H4 (cell line): ENCODE results near the gene EXOC3L1. TPM values are rescaled to one million over a fixed set of nuclear protein-coding genes. Genes with fewer than 3 reads are reported as not detected.

ENCODE experiments used
- DNase-seq: peaks from one replicate; pipeline ENCODE4 v3.0.0-alpha.2; 2015; ENCODE audit warnings: low spot score
- total RNA-seq: library from RNA; depleted of rRNA; stranded (reverse); fragments of >200 nt; shearing (Covaris generic); gene quantifications from 2 replicates; pipeline ENCODE4 v1.2.3, GENCODE V29; 2014; rRNA removed

EXOC3L1 gene
- total RNA-seq, 1 experiment from 2014 or later: not detected

GRCh38 chr16:67149276-67150046, 40.5 kb downstream of the EXOC3L1 start:
- no peak for DNase-seq

GRCh38 chr16:67148656-67149275, 41.2 kb downstream of the EXOC3L1 start:
- no peak for DNase-seq

GRCh38 chr16:67148221-67148620, 41.7 kb downstream of the EXOC3L1 start:
- no peak for DNase-seq

- DNase-seq: no peak
Measured at GRCh38 chr16:67147437-67148140, 42.3 kb downstream of the EXOC3L1 start.

GRCh38 chr16:67146523-67147357, 43.2 kb downstream of the EXOC3L1 start:
- DNase-seq: no peak

- no peak for DNase-seq
Measured at GRCh38 chr16:67145746-67146145, 44.2 kb downstream of the EXOC3L1 start.

- DNase-seq: no peak
Measured at GRCh38 chr16:67144943-67145342, 45.0 kb downstream of the EXOC3L1 start.

- DNase-seq: no peak
Measured at GRCh38 chr16:67142342-67142741, 47.6 kb downstream of the EXOC3L1 start.

- DNase-seq: no peak
Measured at GRCh38 chr16:67141391-67141790, 48.5 kb downstream of the EXOC3L1 start.

- no peak for DNase-seq
Measured at GRCh38 chr16:67137605-67138004, 52.3 kb downstream of the EXOC3L1 start.

Other genes starting within 250 kb of the EXOC3L1 start
- gene CES3, start 228.9 kb downstream of the EXOC3L1 start, total RNA-seq: 0.68 and 1.2 TPM in 2 replicates
- not detected in 2 replicates for gene CES4A, start 201.5 kb downstream of the EXOC3L1 start, total RNA-seq
- gene CBFB, start 161.0 kb downstream of the EXOC3L1 start, total RNA-seq: 68.0 and 81.0 TPM in 2 replicates
- gene PHAF1, start 80.2 kb downstream of the EXOC3L1 start, total RNA-seq: 13.8 and 14.8 TPM in 2 replicates
- gene B3GNT9, start 39.1 kb downstream of the EXOC3L1 start, total RNA-seq: 21.2 and 21.6 TPM in 2 replicates
- gene TRADD, start 30.2 kb downstream of the EXOC3L1 start, total RNA-seq: 13.6 and 17.9 TPM in 2 replicates
- gene FBXL8, start 30.2 kb downstream of the EXOC3L1 start, total RNA-seq: 1.3 and 3.3 TPM in 2 replicates
- 0.50 TPM in 1 of 2 replicates, not detected in the other for gene HSF4, start 25.4 kb downstream of the EXOC3L1 start, total RNA-seq
- 39.4 and 47.9 TPM in 2 replicates for gene NOL3, start 19.6 kb downstream of the EXOC3L1 start, total RNA-seq
- 3.5 and 4.5 TPM in 2 replicates for gene MATCAP1, start 6.2 kb downstream of the EXOC3L1 start, total RNA-seq
- 78.4 and 80.7 TPM in 2 replicates for gene E2F4, start 2.0 kb upstream of the EXOC3L1 start, total RNA-seq
- gene ELMO3, start 9.0 kb upstream of the EXOC3L1 start, total RNA-seq: 0.06 and 0.29 TPM in 2 replicates
- 31.1 and 38.4 TPM in 2 replicates for gene TMEM208, start 37.0 kb upstream of the EXOC3L1 start, total RNA-seq
- gene FHOD1, start 57.3 kb upstream of the EXOC3L1 start, total RNA-seq: 18.4 and 21.2 TPM in 2 replicates
- 0.81 and 1.4 TPM in 2 replicates for gene SLC9A5, start 58.8 kb upstream of the EXOC3L1 start, total RNA-seq
- 2.4 and 6.7 TPM in 2 replicates for gene PLEKHG4, start 89.4 kb upstream of the EXOC3L1 start, total RNA-seq
- gene KCTD19, start 136.6 kb upstream of the EXOC3L1 start, total RNA-seq: not detected in 2 replicates
- gene LRRC36, start 136.7 kb upstream of the EXOC3L1 start, total RNA-seq: 0.79 TPM in 1 of 2 replicates, not detected in the other
- not detected in 2 replicates for gene TPPP3, start 203.4 kb upstream of the EXOC3L1 start, total RNA-seq
- 3.0 and 3.2 TPM in 2 replicates for gene ZDHHC1, start 226.3 kb upstream of the EXOC3L1 start, total RNA-seq
- gene HSD11B2, start 241.0 kb upstream of the EXOC3L1 start, total RNA-seq: 0.10 TPM in 1 of 2 replicates, not detected in the other